ENCODE results near the gene GALNT14.

Gene GALNT14

DNA sequence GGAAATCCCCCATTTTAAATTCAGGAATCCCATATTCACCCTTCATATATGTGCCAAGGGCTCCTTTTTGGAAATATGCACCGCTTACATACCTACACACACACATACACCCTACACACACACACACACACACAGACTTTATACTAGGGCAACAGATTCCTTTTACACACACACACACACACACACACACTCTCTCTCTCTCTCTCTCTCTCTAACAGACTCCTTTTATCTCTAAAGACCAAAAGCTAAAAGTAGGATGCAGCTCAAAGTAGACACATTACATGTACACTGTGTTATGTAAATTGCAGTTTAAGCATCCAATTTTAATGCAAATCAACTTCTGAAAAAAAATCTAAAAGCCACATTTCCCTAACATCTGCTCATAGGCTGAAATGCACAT, 200.0 kb downstream of the GALNT14 start:
- no peak overlapping the region for H3K4me3 ChIP-seq (ENCODE audit: low read length)
- H3K9me3 ChIP-seq (ENCODE audit: low read length) = no peaks in the 10 kb centered on the region
- no peaks in the 10 kb centered on the region for H3K4me1 ChIP-seq (ENCODE audit: insufficient read depth, low read length)
- no peak overlapping the region for H2AFZ ChIP-seq (ENCODE audit: low read depth, low read length)
- H3K36me3 ChIP-seq (ENCODE audit: insufficient read depth, low read length) = no peaks in the 10 kb centered on the region
- H3K27me3 ChIP-seq (ENCODE audit: insufficient read depth, low read length) = no peaks in the 10 kb centered on the region

DNA sequence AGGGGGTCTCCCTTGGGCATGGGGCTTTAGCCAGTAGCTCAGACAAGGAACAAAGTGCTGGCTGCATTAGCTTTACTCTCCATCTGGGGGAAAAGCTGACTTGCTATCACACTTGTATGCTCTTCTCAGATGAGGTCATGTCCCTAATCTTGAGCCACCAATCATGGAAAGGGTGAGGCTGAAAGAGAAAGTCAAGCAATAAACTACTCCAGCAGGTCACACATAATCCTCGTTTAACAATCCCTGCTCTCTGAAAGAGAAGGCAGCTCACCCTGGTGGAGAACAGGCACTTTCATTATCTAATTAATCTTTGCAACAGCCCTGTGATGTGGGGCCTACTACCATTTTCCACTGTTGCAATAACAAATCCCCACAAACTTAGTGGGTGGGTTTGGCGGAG, 201.3 kb downstream of the GALNT14 start:
- H3K4me3 ChIP-seq (ENCODE audit: low read length) = no peak overlapping the region
- H3K4me1 ChIP-seq (ENCODE audit: insufficient read depth, low read length) = no peaks in the 10 kb centered on the region

DNA sequence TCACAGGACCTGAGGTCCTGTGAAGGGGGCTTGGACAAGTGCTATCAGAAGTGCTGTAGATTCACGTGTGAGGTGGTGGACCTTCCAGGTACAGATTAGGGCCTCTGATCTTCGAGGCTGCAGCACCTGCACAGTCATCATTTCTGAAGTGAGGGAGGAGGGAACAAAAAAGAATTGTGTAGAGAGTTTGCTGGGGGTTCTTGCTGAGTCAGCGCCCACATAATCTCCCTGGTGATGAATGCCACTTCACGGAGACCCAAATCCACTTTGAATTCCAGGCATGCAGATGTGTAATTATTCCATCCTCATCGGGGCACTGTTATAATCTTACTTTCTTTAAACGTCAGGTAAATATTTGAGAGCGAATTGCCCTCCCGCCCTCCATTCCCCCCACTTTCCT, 202.4 kb downstream of the GALNT14 start:
- no peak overlapping the region for H2AFZ ChIP-seq (ENCODE audit: low read depth, low read length)
- no peaks in the 10 kb centered on the region for H3K9me3 ChIP-seq (ENCODE audit: low read length)
- no peak overlapping the region for H3K4me3 ChIP-seq (ENCODE audit: low read length)
- H3K4me1 ChIP-seq (ENCODE audit: insufficient read depth, low read length) = no peaks in the 10 kb centered on the region
- no peaks in the 10 kb centered on the region for H3K27me3 ChIP-seq (ENCODE audit: insufficient read depth, low read length)
- no peaks in the 10 kb centered on the region for H3K36me3 ChIP-seq (ENCODE audit: insufficient read depth, low read length)

More for the DNA sequence above, 201.3 kb downstream of the GALNT14 start:
- H3K27me3 ChIP-seq (ENCODE audit: insufficient read depth, low read length) = no peaks in the 10 kb centered on the region
- H3K36me3 ChIP-seq (ENCODE audit: insufficient read depth, low read length) = no peaks in the 10 kb centered on the region
- no peak overlapping the region for H2AFZ ChIP-seq (ENCODE audit: low read depth, low read length)
- no peaks in the 10 kb centered on the region for H3K9me3 ChIP-seq (ENCODE audit: low read length)

DNA sequence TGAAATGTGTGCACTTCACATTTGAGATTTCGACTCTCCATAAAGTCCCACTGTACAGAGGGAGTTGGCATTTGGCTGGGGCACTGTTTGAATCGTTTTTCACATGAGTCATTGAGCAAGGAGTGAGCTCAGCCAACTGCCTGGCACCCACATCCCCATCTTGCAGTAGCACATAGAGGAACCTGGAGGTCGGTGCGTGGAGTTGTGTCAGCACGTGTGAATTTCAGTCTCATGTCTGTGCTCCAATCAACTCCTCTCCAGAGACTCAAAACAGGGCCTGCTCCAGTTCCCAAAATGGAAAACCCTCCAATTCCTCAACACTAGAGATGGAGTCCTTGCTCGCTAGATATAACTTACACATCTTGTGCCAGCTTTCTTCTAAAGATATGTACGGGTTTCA, 204.2 kb downstream of the GALNT14 start:
- H3K9me3 ChIP-seq (ENCODE audit: low read length) = no peaks in the 10 kb centered on the region
- no peak overlapping the region for H2AFZ ChIP-seq (ENCODE audit: low read depth, low read length)
- no peak overlapping the region for H3K4me3 ChIP-seq (ENCODE audit: low read length)
- H3K36me3 ChIP-seq (ENCODE audit: insufficient read depth, low read length) = no peaks in the 10 kb centered on the region
- H3K27me3 ChIP-seq (ENCODE audit: insufficient read depth, low read length) = no peaks in the 10 kb centered on the region
- no peaks in the 10 kb centered on the region for H3K4me1 ChIP-seq (ENCODE audit: insufficient read depth, low read length)

DNA sequence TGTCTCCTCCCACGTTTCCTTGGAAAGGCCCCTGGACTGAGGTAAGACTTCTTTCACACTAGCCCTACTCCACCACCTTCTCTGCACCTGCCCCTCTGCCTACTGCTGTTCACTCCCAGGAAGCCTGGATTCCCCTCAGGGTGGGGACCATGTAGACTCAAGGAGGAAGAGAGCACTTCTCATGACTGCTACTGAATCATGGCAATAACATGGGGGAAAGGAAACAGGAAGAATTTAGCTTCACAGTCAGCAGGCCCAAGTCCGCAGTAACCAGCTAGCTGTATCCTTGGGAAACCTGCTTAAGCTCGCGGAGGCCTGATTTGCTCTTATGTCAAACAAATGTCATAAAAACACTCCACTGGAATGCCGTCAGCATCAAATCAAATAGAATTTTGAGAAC, 204.7 kb downstream of the GALNT14 start:
- Histone ChIP-seq H2AFZ (ENCODE audit: low read depth, low read length) (no peak overlapping the region), H3K9me3 (ENCODE audit: low read length) (no peaks in the 10 kb centered on the region), H3K4me3 (ENCODE audit: low read length) (no peak overlapping the region), H3K4me1 (ENCODE audit: insufficient read depth, low read length) (no peaks in the 10 kb centered on the region), H3K27me3 (ENCODE audit: insufficient read depth, low read length) (no peaks in the 10 kb centered on the region), H3K36me3 (ENCODE audit: insufficient read depth, low read length) (no peaks in the 10 kb centered on the region)

DNA sequence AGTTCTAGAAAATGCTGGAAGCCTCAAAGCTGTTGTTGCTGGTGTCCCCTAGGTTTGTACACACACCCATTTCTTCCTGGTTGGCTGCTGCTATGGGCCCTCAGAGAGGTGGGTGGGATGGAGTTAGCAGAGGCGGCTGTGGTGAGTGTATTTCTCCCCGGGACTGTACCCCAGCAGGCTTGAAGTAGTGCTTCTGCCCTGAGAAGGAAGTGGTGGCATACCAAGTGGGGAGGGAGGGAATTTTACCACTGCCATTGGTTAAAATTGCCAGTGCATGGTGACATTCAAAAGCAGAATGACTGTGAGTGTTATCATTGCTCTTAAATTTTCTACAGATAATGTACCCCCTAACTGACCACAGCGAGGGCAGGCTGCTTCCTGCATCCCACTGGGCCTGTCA, 205.4 kb downstream of the GALNT14 start:
- Histone ChIP-seq H2AFZ (ENCODE audit: low read depth, low read length) (no peak overlapping the region), H3K4me1 (ENCODE audit: insufficient read depth, low read length) (no peaks in the 10 kb centered on the region), H3K36me3 (ENCODE audit: insufficient read depth, low read length) (no peaks in the 10 kb centered on the region), H3K27me3 (ENCODE audit: insufficient read depth, low read length) (no peaks in the 10 kb centered on the region), H3K9me3 (ENCODE audit: low read length) (no peaks in the 10 kb centered on the region), H3K4me3 (ENCODE audit: low read length) (no peak overlapping the region)

DNA sequence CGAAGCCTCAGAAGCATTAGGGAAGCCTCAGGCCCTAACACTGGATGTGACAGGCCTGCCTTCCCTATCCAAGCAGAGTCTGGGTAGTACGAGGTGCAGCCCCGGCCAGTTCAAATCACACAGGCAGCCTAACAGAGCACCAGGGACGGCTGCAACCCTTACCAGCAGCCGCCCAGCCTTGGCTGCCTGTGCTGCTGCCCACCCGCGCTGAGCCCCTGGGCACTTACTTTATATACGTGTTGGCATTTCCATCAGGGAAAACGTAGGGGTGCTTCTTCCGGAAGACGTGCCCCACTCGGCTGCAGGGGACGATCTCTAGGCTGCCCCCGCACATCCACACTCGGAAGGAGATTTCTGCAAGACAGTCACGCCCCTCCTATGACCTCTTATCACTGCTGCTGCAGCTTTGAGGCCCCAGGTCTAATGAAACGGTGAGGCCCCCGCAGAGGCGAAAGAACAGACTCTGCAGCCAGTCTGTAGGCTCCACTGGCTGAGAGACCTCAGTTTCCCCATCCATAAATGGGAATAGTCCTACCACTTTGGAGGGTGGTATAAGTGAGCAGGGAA, 206.3 kb downstream of the GALNT14 start:
- Histone ChIP-seq H2AFZ (ENCODE audit: low read depth, low read length) (no peak overlapping the region), H3K36me3 (ENCODE audit: insufficient read depth, low read length) (no peaks in the 10 kb centered on the region), H3K4me1 (ENCODE audit: insufficient read depth, low read length) (no peaks in the 10 kb centered on the region), H3K9me3 (ENCODE audit: low read length) (no peaks in the 10 kb centered on the region), H3K27me3 (ENCODE audit: insufficient read depth, low read length) (no peaks in the 10 kb centered on the region), H3K4me3 (ENCODE audit: low read length) (no peak overlapping the region)

DNA sequence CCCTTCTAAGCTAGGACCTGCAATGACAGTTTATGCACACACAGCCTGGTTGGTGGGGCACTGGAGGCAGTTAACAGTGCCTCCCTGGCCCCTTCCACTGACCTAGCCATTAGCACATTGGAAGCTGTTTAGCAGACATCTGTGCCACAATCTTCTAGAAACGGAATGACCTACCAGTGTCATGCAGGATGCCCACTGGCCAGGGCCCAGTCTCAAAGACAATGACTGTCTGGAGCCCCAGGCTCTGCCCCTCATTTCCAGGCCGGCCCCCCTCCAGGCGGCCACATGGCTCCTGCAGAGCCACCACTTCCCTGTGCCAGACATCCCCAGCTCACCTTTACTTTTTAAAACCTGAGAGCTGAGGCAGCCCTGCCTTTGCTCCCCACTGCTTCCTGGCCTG, 207.5 kb downstream of the GALNT14 start:
- Histone ChIP-seq H3K27me3 (ENCODE audit: insufficient read depth, low read length) (no peaks in the 10 kb centered on the region), H3K36me3 (ENCODE audit: insufficient read depth, low read length) (no peaks in the 10 kb centered on the region), H3K4me1 (ENCODE audit: insufficient read depth, low read length) (no peaks in the 10 kb centered on the region), H3K9me3 (ENCODE audit: low read length) (no peaks in the 10 kb centered on the region), H3K4me3 (ENCODE audit: low read length) (no peak overlapping the region), H2AFZ (ENCODE audit: low read depth, low read length) (no peak overlapping the region)

DNA sequence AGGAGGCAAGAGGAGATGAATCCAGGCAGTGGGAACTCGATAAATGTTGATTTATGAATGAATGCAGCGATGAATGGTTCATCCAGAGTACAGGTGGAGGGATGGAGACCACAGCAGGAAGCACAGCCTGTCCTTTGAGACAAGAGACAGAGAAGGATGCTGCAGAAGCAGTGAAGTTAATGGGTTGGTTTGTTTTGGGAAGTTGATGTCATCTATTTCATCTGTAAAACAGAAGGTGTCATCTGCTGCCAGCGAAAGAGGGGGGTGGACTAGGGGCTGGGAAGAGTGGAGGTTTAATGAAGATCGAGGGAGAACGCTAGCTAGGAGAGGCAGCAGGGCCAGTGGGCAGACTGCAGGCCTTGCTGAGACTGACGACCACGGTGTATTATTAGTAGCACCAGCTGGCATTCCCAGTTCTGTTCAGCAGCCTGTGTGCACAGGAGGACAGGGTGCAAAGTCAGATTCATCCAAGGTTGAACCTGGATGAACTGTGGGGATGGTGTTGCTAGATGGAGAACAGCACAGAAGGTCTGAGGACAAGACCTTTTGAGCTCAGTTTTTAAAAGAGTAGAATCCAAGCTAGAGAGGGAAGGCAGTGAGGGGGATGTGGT, 210.7 kb downstream of the GALNT14 start:
- Histone ChIP-seq H3K4me3 (ENCODE audit: low read length) (no peak overlapping the region), H3K27me3 (ENCODE audit: insufficient read depth, low read length) (no peaks in the 10 kb centered on the region), H2AFZ (ENCODE audit: low read depth, low read length) (no peak overlapping the region), H3K36me3 (ENCODE audit: insufficient read depth, low read length) (no peaks in the 10 kb centered on the region), H3K9me3 (ENCODE audit: low read length) (no peaks in the 10 kb centered on the region), H3K4me1 (ENCODE audit: insufficient read depth, low read length) (no peaks in the 10 kb centered on the region)

DNA sequence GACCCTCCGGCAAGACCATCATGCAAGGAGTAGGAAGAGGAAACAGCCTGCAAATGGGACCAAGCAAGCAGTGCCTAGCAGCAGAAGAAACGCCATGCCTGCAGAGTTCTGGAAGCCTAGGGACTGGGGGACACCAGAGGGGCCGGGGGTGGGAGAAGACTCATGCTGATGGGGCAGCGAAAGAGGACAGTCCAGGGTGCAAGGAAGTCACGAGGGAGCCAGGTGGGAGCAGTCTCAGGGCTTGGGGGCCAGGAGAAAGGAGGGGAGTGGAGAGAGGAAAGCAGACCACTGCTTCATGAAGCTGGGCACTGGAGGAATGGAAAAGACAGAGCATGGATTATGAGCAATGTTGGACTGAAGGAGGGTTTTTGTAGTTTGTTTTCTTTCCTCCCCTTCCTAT, 211.6 kb downstream of the GALNT14 start:
- no peak overlapping the region for H2AFZ ChIP-seq (ENCODE audit: low read depth, low read length)
- no peaks in the 10 kb centered on the region for H3K36me3 ChIP-seq (ENCODE audit: insufficient read depth, low read length)
- H3K9me3 ChIP-seq (ENCODE audit: low read length) = no peaks in the 10 kb centered on the region
- no peaks in the 10 kb centered on the region for H3K4me1 ChIP-seq (ENCODE audit: insufficient read depth, low read length)
- H3K27me3 ChIP-seq (ENCODE audit: insufficient read depth, low read length) = no peaks in the 10 kb centered on the region
- H3K4me3 ChIP-seq (ENCODE audit: low read length) = no peak overlapping the region

DNA sequence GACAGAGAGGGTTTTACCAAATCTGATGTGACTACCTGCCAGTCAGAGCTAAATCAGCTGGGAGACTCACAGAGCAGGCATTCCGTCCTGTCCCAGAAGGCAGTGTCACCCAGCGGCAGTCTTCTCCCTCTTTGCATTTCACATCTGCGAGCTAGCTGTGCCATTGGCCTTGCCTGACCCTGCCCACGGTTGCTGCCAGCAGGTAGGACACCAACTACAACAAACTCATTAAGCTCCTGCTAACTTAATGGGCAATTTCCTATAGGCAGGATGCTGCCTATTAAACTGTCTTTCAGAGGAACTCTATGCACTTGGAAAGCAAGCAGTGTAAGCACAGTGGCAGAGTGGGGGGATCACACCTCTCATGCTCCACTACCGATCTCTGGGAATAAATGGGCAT, 214.6 kb downstream of the GALNT14 start:
- Histone ChIP-seq H3K4me1 (ENCODE audit: insufficient read depth, low read length) (no peaks in the 10 kb centered on the region), H3K36me3 (ENCODE audit: insufficient read depth, low read length) (no peaks in the 10 kb centered on the region), H3K27me3 (ENCODE audit: insufficient read depth, low read length) (no peaks in the 10 kb centered on the region)

DNA sequence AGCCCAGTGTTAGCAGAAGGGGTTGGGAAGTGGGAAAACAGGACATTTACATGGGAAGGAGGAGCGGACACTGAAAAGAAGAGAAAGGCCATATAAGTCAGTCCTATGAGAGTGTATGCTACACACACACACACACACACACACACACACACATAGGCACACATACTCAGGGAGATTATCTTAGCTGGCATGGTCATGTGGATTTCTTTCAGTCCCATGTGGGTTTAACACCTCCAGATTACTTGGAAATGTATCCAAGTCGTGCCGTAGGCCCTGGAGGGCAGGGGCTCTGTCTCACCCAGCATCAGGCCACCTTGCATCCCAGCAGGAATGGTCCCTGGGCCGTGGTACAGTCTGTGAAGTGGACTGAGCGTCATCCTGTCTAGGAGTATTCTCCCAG, 217.7 kb downstream of the GALNT14 start:
- H3K36me3 ChIP-seq (ENCODE audit: insufficient read depth, low read length) = no peaks in the 10 kb centered on the region

More for the DNA sequence above, 214.6 kb downstream of the GALNT14 start:
- Histone ChIP-seq H3K9me3 (ENCODE audit: low read length) (no peaks in the 10 kb centered on the region), H3K4me3 (ENCODE audit: low read length) (no peak overlapping the region), H2AFZ (ENCODE audit: low read depth, low read length) (no peak overlapping the region)

DNA sequence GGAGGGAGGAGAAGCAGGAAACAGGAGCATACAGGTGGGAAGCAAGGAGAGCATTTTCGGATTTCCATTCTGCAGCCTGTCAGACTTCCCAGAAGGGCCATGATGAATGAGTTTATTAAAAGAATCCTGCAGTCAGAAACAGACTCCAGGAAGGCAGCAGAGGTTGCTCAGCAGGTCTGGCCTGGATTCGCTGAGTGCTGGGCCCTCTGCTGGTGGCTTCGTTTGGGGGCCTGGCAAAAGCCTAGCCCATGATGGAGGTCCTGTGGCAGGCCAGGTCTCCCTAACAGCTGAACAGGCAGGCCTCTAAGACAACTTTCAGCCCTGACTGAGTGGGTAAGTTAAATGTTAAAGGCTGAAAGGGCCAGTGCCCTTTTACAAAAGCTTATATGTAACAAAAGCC, 222.8 kb downstream of the GALNT14 start:
- no peaks in the 10 kb centered on the region for H3K36me3 ChIP-seq (ENCODE audit: insufficient read depth, low read length)
- no peak overlapping the region for H2AFZ ChIP-seq (ENCODE audit: low read depth, low read length)
- H3K4me3 ChIP-seq (ENCODE audit: low read length) = no peak overlapping the region
- H3K9me3 ChIP-seq (ENCODE audit: low read length) = no peaks in the 10 kb centered on the region
- no peaks in the 10 kb centered on the region for H3K27me3 ChIP-seq (ENCODE audit: insufficient read depth, low read length)
- H3K4me1 ChIP-seq (ENCODE audit: insufficient read depth, low read length) = no peaks in the 10 kb centered on the region

More for the DNA sequence above, 217.7 kb downstream of the GALNT14 start:
- Histone ChIP-seq H3K4me3 (ENCODE audit: low read length) (no peak overlapping the region), H3K4me1 (ENCODE audit: insufficient read depth, low read length) (no peaks in the 10 kb centered on the region), H2AFZ (ENCODE audit: low read depth, low read length) (no peak overlapping the region), H3K27me3 (ENCODE audit: insufficient read depth, low read length) (no peaks in the 10 kb centered on the region), H3K9me3 (ENCODE audit: low read length) (no peaks in the 10 kb centered on the region)

DNA sequence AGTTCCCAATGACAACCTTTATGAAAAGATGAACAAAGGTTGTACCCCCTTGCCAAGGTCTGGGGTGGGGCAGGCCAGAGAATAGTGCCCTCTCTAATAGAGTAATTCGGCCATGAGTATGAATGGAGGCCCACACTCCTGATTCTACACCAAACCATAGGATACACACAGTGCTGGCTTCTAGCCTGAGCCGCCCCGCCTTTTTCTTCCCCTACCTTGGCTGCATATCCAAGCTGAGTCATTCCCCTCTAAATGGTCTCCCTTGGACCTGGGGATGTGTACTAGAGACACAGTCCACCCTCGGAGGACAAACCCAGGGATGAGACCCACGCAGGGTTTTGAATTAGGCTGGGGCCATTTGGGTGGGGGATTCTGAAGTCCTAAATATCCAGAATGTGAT, 223.8 kb downstream of the GALNT14 start:
- H2AFZ ChIP-seq (ENCODE audit: low read depth, low read length) = no peak overlapping the region
- H3K27me3 ChIP-seq (ENCODE audit: insufficient read depth, low read length) = no peaks in the 10 kb centered on the region
- H3K4me3 ChIP-seq (ENCODE audit: low read length) = no peak overlapping the region
- no peaks in the 10 kb centered on the region for H3K9me3 ChIP-seq (ENCODE audit: low read length)
- no peaks in the 10 kb centered on the region for H3K4me1 ChIP-seq (ENCODE audit: insufficient read depth, low read length)
- H3K36me3 ChIP-seq (ENCODE audit: insufficient read depth, low read length) = no peaks in the 10 kb centered on the region
